Panc1 (cell line): ENCODE results near the gene SLC9A3. TPM values are rescaled to one million over a fixed set of nuclear protein-coding genes. Genes with fewer than 3 reads are reported as not detected.

Experiments
- ATAC-seq: fragments of 200-7000 bp; cut with Tn5 transposase; 2 replicates; pipeline ENCODE4 v1.9.1; 2020; ENCODE audit warnings: mild to moderate bottlenecking, moderate library complexity
- BruUV-seq: library from RNA; stranded (reverse); fragments of 400-500 nt; replicated peaks from 2 replicates; lab custom pipeline; 2021; lab: Mats Ljungman, UMichigan
- CTCF ChIA-PET: fragments of 300-600 bp; sonication (Branson Sonifier 250); formaldehyde crosslinking; loops from one replicate; lab custom pipeline; 2022; ENCODE audit warnings: antibody characterized with exemption; lab: Charles Lee
- POLR2A ChIA-PET: fragments of 300-600 bp; sonication (Branson Sonifier 250); formaldehyde crosslinking; loops from one replicate; lab custom pipeline; 2022; ENCODE audit warnings: antibody characterized with exemption; lab: Charles Lee
- DNase-seq: peaks from one replicate; pipeline ENCODE4 v3.0.0-alpha.2; 2010; ENCODE audit warnings: low read depth, low spot score
- H3K27ac ChIP-seq: 2 replicates; pipeline ENCODE4 v1.5.1; 2011; ENCODE audit warnings: mild to moderate bottlenecking, low read length, inconsistent platforms
- H3K27me3 ChIP-seq: fragments of 200-500 bp; sonication (Bioruptor generic); 2 replicates; pipeline ENCODE4 v1.6.0; 2014; ENCODE audit warnings: low read length, inconsistent platforms; ENCODE audit not compliant: control insufficient read depth, insufficient read depth
- H3K36me3 ChIP-seq: fragments of 200-500 bp; sonication (Bioruptor generic); 2 replicates; pipeline ENCODE4 v1.5.1; 2014; ENCODE audit warnings: inconsistent platforms, mild to moderate bottlenecking, low read length, moderate library complexity; ENCODE audit not compliant: control insufficient read depth, insufficient read depth
- H3K4me1 ChIP-seq: 2 replicates; pipeline ENCODE4 v1.5.1; 2011; ENCODE audit warnings: inconsistent platforms, mild to moderate bottlenecking, low read length, moderate library complexity; ENCODE audit not compliant: control insufficient read depth, insufficient read depth
- H3K4me3 ChIP-seq, 2 experiments: 2 replicates each; pipeline ENCODE4 v1.5.1; 2011 to 2012; ENCODE audit warnings: low read depth in 2 of 2, low read length in 2 of 2, mild to moderate bottlenecking in 2 of 2, inconsistent platforms in 1 of 2, moderate library complexity in 1 of 2
- H3K9me3 ChIP-seq: fragments of 200-500 bp; sonication (Bioruptor generic); 2 replicates; pipeline ENCODE4 v1.5.1; 2014; ENCODE audit warnings: low read depth, mild to moderate bottlenecking, inconsistent platforms, low read length, moderate library complexity; ENCODE audit not compliant: control insufficient read depth, insufficient read depth
- CTCF ChIP-seq: fragments of 450-650 bp; IDR thresholded peaks from 2 replicates; pipeline ENCODE4 v1.5.1; 2017; ENCODE audit warnings: mild to moderate bottlenecking
- POLR2AphosphoS5 ChIP-seq: IDR thresholded peaks from 2 replicates; pipeline ENCODE4 v1.6.1; 2012; ENCODE audit warnings: mild to moderate bottlenecking, low read depth, low read length, moderate library complexity
- REST ChIP-seq, 2 experiments: IDR thresholded peaks; 2 replicates each; pipeline ENCODE4 v1.6.1; 2011 to 2012; ENCODE audit warnings: low read depth in 2 of 2, control low read depth in 1 of 2, low read length in 1 of 2, mild to moderate bottlenecking in 1 of 2, moderate library complexity in 1 of 2; ENCODE audit not compliant: insufficient read depth in 1 of 2
- SIN3A ChIP-seq: IDR thresholded peaks from 2 replicates; pipeline ENCODE4 v1.6.1; 2012; ENCODE audit warnings: low read depth, mild to moderate bottlenecking, low read length, moderate library complexity, borderline replicate concordance; ENCODE audit not compliant: insufficient read depth
- TCF7L2 ChIP-seq: IDR thresholded peaks from 2 replicates; pipeline ENCODE4 v1.6.1; 2011; ENCODE audit warnings: mild to moderate bottlenecking, low read depth, low read length, inconsistent platforms
- in situ Hi-C: cut with HindIII; loops from 2 replicates; pipeline ENCODE4 v1.10.0; 2016; ENCODE audit warnings: low sequenced_read_pairs, low pct_unique_long_range_greater_than_20kb
- intact Hi-C: fragments of 100-400 bp; cut with micrococcal nuclease; formaldehyde crosslinking; loops from one replicate; pipeline ENCODE4 v1.10.0; 2022; ENCODE audit not compliant: unreplicated experiment
- total RNA-seq: library from RNA; stranded (reverse); gene quantifications from one replicate; pipeline ENCODE4 v1.2.1, GENCODE V29; 2021; ENCODE audit not compliant: unreplicated experiment

Gene SLC9A3
- total RNA-seq, 1 experiment from 2014 or later = 2.0 TPM

GRCh38 chr5:496028-496427, 28.2 kb downstream of the SLC9A3 start:
- H3K27ac ChIP-seq = no peak overlapping the region
- TF ChIP-seq REST (IDR thresholded peaks at IDR 0.05; ENCODE audit: insufficient read depth in 1 of 2, low read depth in 2 of 2, low read length in 1 of 2) (no peak), SIN3A (no peak), POLR2AphosphoS5 (no peak), TCF7L2 (no peak), CTCF (no peak)
- H3K27me3 ChIP-seq = no peaks in the 10 kb centered on the region
- no peak for DNase-seq
- no peaks in the 10 kb centered on the region for H3K4me1 ChIP-seq
- no peak overlapping the region for H3K4me3 ChIP-seq
- ATAC-seq = no peak
- no TSS peak for BruUV-seq
- no peaks in the 10 kb centered on the region for H3K36me3 ChIP-seq
- intact Hi-C loops (no loop called here), in situ Hi-C loops (no loop called here)
- ChIA-PET CTCF (no interaction called here), POLR2A (no interaction called here)
- H3K9me3 ChIP-seq = no peaks in the 10 kb centered on the region

- POLR2A ChIA-PET = interaction anchor here (0.6 kb wide), 1 partner anchor 25 kb away, joined by 3 read pairs; no protein-coding TSS in a partner anchor
- intact Hi-C loops (no loop called here), in situ Hi-C loops (no loop called here)
- CTCF ChIA-PET = no interaction called here
- H3K36me3 ChIP-seq = no peaks in the 10 kb centered on the region
- H3K27ac ChIP-seq = no peak overlapping the region
- H3K9me3 ChIP-seq = no peaks in the 10 kb centered on the region
- ATAC-seq (no peak), DNase-seq (no peak)
- no peak overlapping the region for H3K4me3 ChIP-seq
- no TSS peak for BruUV-seq
- H3K27me3 ChIP-seq = no peaks in the 10 kb centered on the region
- TF ChIP-seq REST (IDR thresholded peaks at IDR 0.05; ENCODE audit: insufficient read depth in 1 of 2, low read depth in 2 of 2, low read length in 1 of 2) = no peak
- no peak for TF ChIP-seq CTCF
- no peak for TF ChIP-seq SIN3A
- no peak for TF ChIP-seq TCF7L2
- TF ChIP-seq POLR2AphosphoS5 = no peak
- no peaks in the 10 kb centered on the region for H3K4me1 ChIP-seq
Observed at GRCh38 chr5:494667-495255, 29.5 kb downstream of the SLC9A3 start.
